WTC11 (cell line): ENCODE measurements around the gene MON1A. TPM values are rescaled to one million over a fixed set of nuclear protein-coding genes. Genes with fewer than 3 reads are reported as not detected.

ENCODE experiments used
- ATF2 ChIP-seq: sonication (generic); formaldehyde crosslinking; IDR thresholded peaks from 2 replicates; pipeline ENCODE4 v1.8.1; 2022; ENCODE audit warnings: low read depth, missing genetic modification reagents, borderline replicate concordance
- CDX4 ChIP-seq: fragments of 250-450 bp; sonication (Bioruptor Pico); IDR thresholded peaks from 2 replicates; pipeline ENCODE4 v1.9.0; 2021; ENCODE audit warnings: moderate library complexity, mild to moderate bottlenecking, inconsistent platforms, borderline replicate concordance
- ERG ChIP-seq: fragments of 250-450 bp; sonication (Bioruptor Pico); IDR thresholded peaks from 2 replicates; pipeline ENCODE4 v1.8.0; 2021; ENCODE audit warnings: mild to moderate bottlenecking
- FOXJ3 ChIP-seq: sonication (generic); formaldehyde crosslinking; IDR thresholded peaks from 2 replicates; pipeline ENCODE4 v1.9.0; 2021; ENCODE audit warnings: missing genetic modification reagents, mild to moderate bottlenecking, borderline replicate concordance
- FOXP4 ChIP-seq: sonication (generic); formaldehyde crosslinking; IDR thresholded peaks from 2 replicates; pipeline ENCODE4 v1.8.0; 2022; ENCODE audit warnings: mild to moderate bottlenecking, missing genetic modification reagents
- GTF2I ChIP-seq: fragments of 250-450 bp; sonication (Bioruptor Pico); conservative IDR thresholded peaks from 2 replicates; pipeline ENCODE4 v1.4.0; 2021; ENCODE audit warnings: mild to moderate bottlenecking
- IRF1 ChIP-seq: sonication (generic); formaldehyde crosslinking; IDR thresholded peaks from 2 replicates; pipeline ENCODE4 v1.8.0; 2023; ENCODE audit warnings: missing genetic modification reagents
- IRF2 ChIP-seq: sonication (generic); formaldehyde crosslinking; IDR thresholded peaks from 2 replicates; pipeline ENCODE4 v1.8.0; 2022; ENCODE audit warnings: low read depth, missing genetic modification reagents, borderline replicate concordance
- MAX ChIP-seq: sonication (generic); formaldehyde crosslinking; IDR thresholded peaks from 2 replicates; pipeline ENCODE4 v1.8.0; 2022; ENCODE audit warnings: mild to moderate bottlenecking, missing genetic modification reagents
- MXD4 ChIP-seq: fragments of 250-450 bp; sonication (Bioruptor Pico); IDR thresholded peaks from 2 replicates; pipeline ENCODE4 v1.8.0; 2021; ENCODE audit warnings: mild to moderate bottlenecking, moderate library complexity, borderline replicate concordance
- MYBL2 ChIP-seq: sonication (generic); formaldehyde crosslinking; IDR thresholded peaks from 2 replicates; pipeline ENCODE4 v1.8.1; 2023; ENCODE audit warnings: mild to moderate bottlenecking, moderate library complexity, missing genetic modification reagents
- NFATC4 ChIP-seq: fragments of 250-450 bp; sonication (Bioruptor Pico); IDR thresholded peaks from 2 replicates; pipeline ENCODE4 v1.9.0; 2021; ENCODE audit warnings: mild to moderate bottlenecking
- PRDM15 ChIP-seq: sonication (generic); formaldehyde crosslinking; IDR thresholded peaks from 2 replicates; pipeline ENCODE4 v1.8.0; 2022; ENCODE audit warnings: missing genetic modification reagents
- PRRX2 ChIP-seq: fragments of 250-450 bp; sonication (Bioruptor Pico); IDR thresholded peaks from 2 replicates; pipeline ENCODE4 v1.8.0; 2021; ENCODE audit warnings: mild to moderate bottlenecking
- SMAD4 ChIP-seq: sonication (generic); formaldehyde crosslinking; IDR thresholded peaks from 2 replicates; pipeline ENCODE4 v1.8.0; 2022; ENCODE audit warnings: mild to moderate bottlenecking, missing genetic modification reagents
- SP1 ChIP-seq: sonication (generic); formaldehyde crosslinking; conservative IDR thresholded peaks from 2 replicates; pipeline ENCODE4 v1.8.1; 2022; ENCODE audit warnings: missing genetic modification reagents
- USF1 ChIP-seq: sonication (generic); formaldehyde crosslinking; IDR thresholded peaks from 2 replicates; pipeline ENCODE4 v1.8.0; 2022; ENCODE audit warnings: mild to moderate bottlenecking, missing genetic modification reagents
- ZNF232 ChIP-seq: sonication (generic); formaldehyde crosslinking; IDR thresholded peaks from 2 replicates; pipeline ENCODE4 v1.8.0; 2022; ENCODE audit warnings: mild to moderate bottlenecking, missing genetic modification reagents
- ZNF263 ChIP-seq: sonication (generic); formaldehyde crosslinking; IDR thresholded peaks from 2 replicates; pipeline ENCODE4 v1.8.1; 2022; ENCODE audit warnings: low read depth, mild to moderate bottlenecking, moderate library complexity, missing genetic modification reagents
- ZNF317 ChIP-seq: sonication (generic); formaldehyde crosslinking; IDR thresholded peaks from 2 replicates; pipeline ENCODE4 v1.8.1; 2023; ENCODE audit warnings: low read depth, mild to moderate bottlenecking, moderate library complexity, missing genetic modification reagents, borderline replicate concordance
- ZNF396 ChIP-seq: fragments of 250-450 bp; sonication (Bioruptor Pico); IDR thresholded peaks from 2 replicates; pipeline ENCODE4 v1.8.0; 2021; ENCODE audit warnings: mild to moderate bottlenecking, moderate library complexity, borderline replicate concordance
- ZNF423 ChIP-seq: fragments of 250-450 bp; sonication (Bioruptor Pico); IDR thresholded peaks from 2 replicates; pipeline ENCODE4 v2.1.2; 2022; ENCODE audit warnings: mild to moderate bottlenecking, moderate library complexity
- ZNF512 ChIP-seq: sonication (generic); formaldehyde crosslinking; IDR thresholded peaks from 2 replicates; pipeline ENCODE4 v1.8.1; 2022; ENCODE audit warnings: missing genetic modification reagents, borderline replicate concordance
- total RNA-seq: library from RNA; stranded (reverse); gene quantifications from 3 replicates; pipeline ENCODE4 v1.2.3, GENCODE V29; 2021

The MON1A gene
- total RNA-seq, 1 experiment from 2014 or later = 8.6 TPM

GRCh38 chr3:49903451-49904424 lies 25.9 kb downstream of the MON1A start, which contains the start of gene MST1R (continued):
- TF ChIP-seq ZNF423 (CRISPR knock-in tag) (no peak), ZNF396 (CRISPR knock-in tag) (no peak), IRF1 (CRISPR knock-in tag) (no peak), MAX (CRISPR knock-in tag) (peak; percentile 84), ZNF263 (no peak), SMAD4 (no peak), ERG (CRISPR knock-in tag) (no peak), PRDM15 (no peak), FOXP4 (CRISPR knock-in tag) (no peak), MYBL2 (CRISPR knock-in tag) (no peak), SP1 (peak; percentile 81), GTF2I (CRISPR knock-in tag) (no peak), ZNF232 (no peak), USF1 (CRISPR knock-in tag) (0 out of 2 replicates have a peak, but pooled peaks have one; percentile 41), ATF2 (CRISPR knock-in tag) (no peak), NFATC4 (CRISPR knock-in tag) (no peak), CDX4 (CRISPR knock-in tag) (no peak), PRRX2 (CRISPR knock-in tag) (no peak), FOXJ3 (CRISPR knock-in tag) (no peak), IRF2 (no peak), ZNF512 (no peak), ZNF317 (CRISPR knock-in tag) (no peak), MXD4 (CRISPR knock-in tag) (no peak)
- TF ChIP-seq, all 79 proteins: peak for 13
